ENCODE data around the gene GABPB1.
"Not testable (repeated sequence)": the region's sequence is repeated elsewhere in the genome, so short reads cannot be mapped to it uniquely, and the experiment has no call there.

The GABPB1 gene

DNA sequence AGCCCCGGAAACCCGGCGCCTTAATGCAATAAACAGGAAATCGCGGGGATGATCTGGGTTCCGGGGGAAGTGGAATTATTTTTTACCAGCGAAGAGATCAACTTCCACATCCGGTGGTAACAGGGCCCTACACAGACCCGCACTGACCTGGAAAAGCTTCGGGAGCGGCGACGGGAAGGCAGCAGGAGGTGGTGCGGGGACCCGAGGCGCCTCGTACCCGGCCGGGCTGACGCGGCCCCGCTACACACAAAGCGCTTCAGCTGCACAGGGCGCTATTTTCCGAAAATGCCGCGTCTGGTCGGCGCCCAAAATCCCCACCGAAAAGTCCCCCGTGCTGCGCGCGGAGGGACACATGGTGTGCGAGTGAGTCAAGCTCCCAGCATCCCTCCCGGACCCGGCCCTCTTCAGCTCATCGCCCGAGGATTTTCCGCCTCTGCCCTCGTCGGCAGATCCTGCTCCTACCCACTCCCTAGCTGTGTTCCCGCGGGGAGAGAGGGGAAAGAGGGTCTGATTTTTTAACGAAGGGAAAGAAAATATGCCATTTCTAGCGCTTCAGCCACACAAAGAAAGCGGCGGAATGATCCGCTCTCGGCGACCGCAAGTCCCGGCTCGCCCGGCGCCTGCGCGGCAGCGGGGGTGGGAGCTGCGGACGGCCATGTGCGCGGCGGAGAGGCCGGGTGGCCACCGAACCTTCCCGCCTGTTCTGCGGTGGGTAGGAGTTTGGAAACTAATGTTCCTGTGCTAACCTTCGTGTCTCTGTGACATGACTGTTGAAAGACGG lies at the start of gene GABPB1:
Gene GABPB1, minus strand, starts transcription at position 361 of the 781 bp plus-strand sequence. CDS start 45,400 bp downstream, outside the sequence.
- DNase-seq (ENCODE audit: low read depth): peak; percentile 91
- peak within 1 kb of the TSS; percentile 85 for H3K4me3 ChIP-seq (ENCODE audit: low read depth, low read length)

- not testable (repeated sequence) for H3K4me3 ChIP-seq (ENCODE audit: low read depth, low read length); DNase-seq (ENCODE audit: low read depth)
These were observed 36.6 kb upstream of the GABPB1 start for GRCh38 chr15:50391561-50391960.

- H3K4me3 ChIP-seq (ENCODE audit: low read depth, low read length): no peak overlapping the region
- DNase-seq (ENCODE audit: low read depth): no peak
These were observed 35.7 kb upstream of the GABPB1 start for GRCh38 chr15:50390554-50391264.

DNA sequence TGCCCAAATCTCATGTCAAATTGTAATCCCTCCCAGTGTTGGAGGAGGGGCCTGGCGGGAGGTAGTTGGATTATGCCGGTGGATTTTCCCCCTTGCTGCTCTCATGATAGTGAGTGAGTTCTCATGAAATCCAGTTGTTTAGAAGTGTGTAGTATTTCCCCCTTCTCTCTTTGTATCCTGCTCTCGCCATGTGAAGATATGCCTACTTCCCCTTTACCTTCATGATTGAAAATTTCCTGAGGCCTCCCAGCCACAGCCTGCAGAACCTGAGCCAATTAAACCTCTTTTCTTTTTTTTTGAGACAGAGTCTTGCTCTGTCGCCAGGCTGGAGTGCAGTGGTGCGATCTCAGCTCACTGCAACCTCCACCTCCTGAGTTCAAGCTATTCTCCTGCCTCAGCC lies 27.4 kb upstream of the GABPB1 start:
- DNase-seq (ENCODE audit: low read depth); H3K4me3 ChIP-seq (ENCODE audit: low read depth, low read length): not testable (repeated sequence)

DNA sequence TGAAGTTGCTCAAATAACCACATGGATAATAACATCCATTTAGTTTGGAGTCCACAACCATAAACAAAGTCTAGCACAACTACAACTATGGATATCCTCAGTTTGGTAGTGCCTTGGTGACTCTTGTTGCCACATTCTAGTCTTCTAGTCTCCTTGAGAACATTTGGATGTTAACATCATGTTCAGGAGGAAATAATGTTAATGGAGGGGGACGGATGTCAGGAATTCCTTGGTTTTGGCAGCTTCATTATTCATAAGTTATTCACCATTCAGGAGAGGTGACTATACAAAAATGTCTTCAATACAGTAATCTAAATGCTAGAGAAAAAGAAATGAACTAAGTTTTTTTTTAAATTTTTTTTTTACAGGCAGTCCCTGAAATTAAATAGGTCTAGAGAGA lies 26.4 kb upstream of the GABPB1 start:
- no peak for DNase-seq (ENCODE audit: low read depth)
- no peak overlapping the region for H3K4me3 ChIP-seq (ENCODE audit: low read depth, low read length)

DNA sequence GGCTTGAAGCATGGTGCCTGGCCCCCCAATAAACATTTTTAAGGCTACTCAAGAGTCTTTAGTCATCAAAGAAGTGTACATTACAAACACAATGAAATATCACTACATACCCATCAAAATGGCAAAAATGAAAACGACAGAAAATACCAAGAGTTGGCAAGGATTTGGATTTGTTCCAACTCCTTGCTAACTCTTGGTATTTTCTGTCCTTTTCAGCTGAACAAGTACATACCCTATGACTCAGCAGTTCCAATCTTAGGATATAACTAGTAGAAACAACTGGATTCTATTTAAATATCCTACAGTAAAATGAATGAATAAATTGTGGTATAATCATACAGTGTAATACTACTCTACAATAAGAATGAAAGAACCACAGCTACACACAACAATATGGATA lies 25.1 kb upstream of the GABPB1 start:
- no peak overlapping the region for H3K4me3 ChIP-seq (ENCODE audit: low read depth, low read length)
- no peak for DNase-seq (ENCODE audit: low read depth)

- DNase-seq (ENCODE audit: low read depth): not testable (repeated sequence)
These were observed 24.4 kb upstream of the GABPB1 start for GRCh38 chr15:50379413-50379812.

GRCh38 chr15:50378776-50379175 lies 23.8 kb upstream of the GABPB1 start:
- DNase-seq (ENCODE audit: low read depth): no peak
- no peak overlapping the region for H3K4me3 ChIP-seq (ENCODE audit: low read depth, low read length)

More at GRCh38 chr15:50379413-50379812, 24.4 kb upstream of the GABPB1 start:
- not testable (repeated sequence) for H3K4me3 ChIP-seq (ENCODE audit: low read depth, low read length)

- no peak overlapping the region for H3K4me3 ChIP-seq (ENCODE audit: low read depth, low read length)
- DNase-seq (ENCODE audit: low read depth): no peak
These were observed 23.1 kb upstream of the GABPB1 start for GRCh38 chr15:50377867-50378751.

- not testable (repeated sequence) for DNase-seq (ENCODE audit: low read depth); H3K4me3 ChIP-seq (ENCODE audit: low read depth, low read length)
These were observed 14.6 kb upstream of the GABPB1 start for GRCh38 chr15:50369564-50369963.

- no peak for DNase-seq (ENCODE audit: low read depth)
- H3K4me3 ChIP-seq (ENCODE audit: low read depth, low read length): no peak overlapping the region
These were observed 11.0 kb upstream of the GABPB1 start for GRCh38 chr15:50365971-50366370.

DNA sequence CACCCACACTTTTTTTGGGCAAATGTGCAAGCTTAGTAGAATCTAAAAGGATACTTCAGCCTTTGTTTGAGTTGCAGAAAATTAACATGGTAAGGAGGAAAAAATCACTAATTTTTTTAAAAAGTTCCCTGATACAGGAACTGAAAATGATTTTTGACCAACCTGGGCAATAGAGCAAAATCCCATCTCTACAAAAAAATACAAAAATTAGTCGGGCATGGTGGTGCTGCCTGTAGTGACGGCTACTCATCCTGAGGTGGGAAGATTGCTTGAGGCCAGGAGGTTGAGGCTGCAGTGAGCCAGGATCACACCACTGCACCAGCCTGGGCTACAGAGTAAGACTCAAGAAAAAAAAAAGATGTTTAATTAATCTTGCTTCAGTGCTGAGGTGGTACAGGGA lies 10.6 kb upstream of the GABPB1 start:
- DNase-seq (ENCODE audit: low read depth): no peak
- no peak overlapping the region for H3K4me3 ChIP-seq (ENCODE audit: low read depth, low read length)

- no peak for DNase-seq (ENCODE audit: low read depth)
- no peak overlapping the region for H3K4me3 ChIP-seq (ENCODE audit: low read depth, low read length)
These were observed 8.6 kb upstream of the GABPB1 start for GRCh38 chr15:50363612-50364011.

- no peak for DNase-seq (ENCODE audit: low read depth)
- no peak overlapping the region for H3K4me3 ChIP-seq (ENCODE audit: low read depth, low read length)
These were observed 6.8 kb upstream of the GABPB1 start for GRCh38 chr15:50361756-50362155.

DNA sequence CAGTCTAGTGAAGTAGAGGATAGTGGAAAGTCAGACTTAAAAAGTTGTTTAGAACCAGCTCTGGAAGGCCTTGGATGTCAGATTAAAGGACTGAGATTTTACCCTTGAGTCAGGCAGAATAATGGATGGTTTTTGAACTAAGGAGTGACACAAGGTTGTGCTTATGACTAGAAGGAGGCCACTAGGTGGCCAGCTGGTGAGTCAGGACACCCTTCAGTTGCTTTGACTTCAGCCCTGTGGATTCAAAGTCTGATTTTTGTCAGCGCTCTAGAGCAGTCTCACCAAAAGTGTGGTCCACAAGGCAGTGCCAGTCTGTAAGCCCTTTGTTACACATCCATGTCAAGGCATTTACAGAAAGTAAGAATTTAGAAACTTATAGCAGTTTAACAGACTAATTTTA lies 3.8 kb upstream of the GABPB1 start:
- H3K4me3 ChIP-seq (ENCODE audit: low read depth, low read length): no peak overlapping the region
- no peak for DNase-seq (ENCODE audit: low read depth)

- peak overlapping the region; percentile 85 for H3K4me3 ChIP-seq (ENCODE audit: low read depth, low read length)
- DNase-seq (ENCODE audit: low read depth): no peak
These were observed 982 bp upstream of the GABPB1 start for GRCh38 chr15:50355980-50356379.

DNA sequence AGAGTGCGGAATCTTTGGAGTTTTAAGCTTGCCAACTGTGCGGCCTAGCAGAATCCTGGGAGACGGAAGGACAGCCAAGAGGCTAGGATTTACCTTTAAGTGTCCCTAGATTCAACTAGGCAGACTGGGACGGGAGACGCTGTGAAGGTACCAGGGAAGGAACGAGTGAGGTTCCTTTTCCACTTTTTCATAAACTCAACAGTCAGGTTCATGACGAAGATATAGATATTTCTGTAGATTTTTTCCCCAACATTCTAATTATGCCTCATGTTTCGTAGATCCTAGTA lies 564 bp upstream of the GABPB1 start:
- no peak for DNase-seq (ENCODE audit: low read depth)
- H3K4me3 ChIP-seq (ENCODE audit: low read depth, low read length): peak overlapping the region; percentile 85

DNA sequence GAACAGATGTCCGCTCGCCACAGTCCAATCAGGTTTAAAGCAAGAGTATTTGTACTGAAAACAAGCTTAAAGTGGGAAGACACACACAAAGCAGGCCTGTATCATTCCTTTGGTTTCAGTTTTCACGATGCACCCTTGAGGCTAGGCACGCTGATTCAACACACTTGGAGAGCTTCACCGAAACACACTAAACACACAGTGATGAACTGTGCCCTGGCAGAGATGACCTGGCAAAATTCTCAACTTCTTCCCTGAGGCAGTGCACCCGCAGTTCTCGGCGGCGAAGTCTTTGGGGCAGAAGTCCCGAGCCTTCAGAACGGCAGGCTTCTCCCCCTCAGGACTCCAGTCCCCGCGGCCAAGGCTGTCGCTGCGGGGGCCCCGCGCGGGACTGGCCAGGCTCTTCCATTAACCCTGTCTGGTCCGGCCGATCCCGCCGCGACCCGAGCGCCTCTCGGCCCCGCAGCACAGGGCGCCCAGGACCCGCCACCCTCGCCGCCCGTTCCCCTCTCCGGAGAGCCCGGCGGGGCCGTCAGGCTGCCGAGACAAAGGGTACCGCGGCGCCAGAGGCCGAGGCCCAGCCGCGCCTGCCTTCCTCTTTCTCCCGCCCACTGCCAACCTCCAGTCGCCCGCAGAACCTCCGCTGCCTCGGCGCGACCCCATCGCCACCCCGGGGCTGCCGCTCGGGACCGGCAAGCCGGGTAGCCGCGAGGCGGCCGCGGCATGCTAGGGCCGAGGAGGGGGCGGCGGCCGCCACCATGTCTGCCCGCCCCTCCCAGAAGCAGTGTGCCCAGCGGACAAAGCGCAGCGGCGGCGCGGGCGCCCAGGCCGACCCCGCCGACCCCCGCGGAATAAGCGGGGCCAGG lies 792 bp downstream of the GABPB1 start:
- peak overlapping the region; percentile 85 for H3K4me3 ChIP-seq (ENCODE audit: low read depth, low read length)
- DNase-seq (ENCODE audit: low read depth): peak; percentile 88
